Measurements from ENCODE around the gene CASTOR1.

The CASTOR1 gene

DNA sequence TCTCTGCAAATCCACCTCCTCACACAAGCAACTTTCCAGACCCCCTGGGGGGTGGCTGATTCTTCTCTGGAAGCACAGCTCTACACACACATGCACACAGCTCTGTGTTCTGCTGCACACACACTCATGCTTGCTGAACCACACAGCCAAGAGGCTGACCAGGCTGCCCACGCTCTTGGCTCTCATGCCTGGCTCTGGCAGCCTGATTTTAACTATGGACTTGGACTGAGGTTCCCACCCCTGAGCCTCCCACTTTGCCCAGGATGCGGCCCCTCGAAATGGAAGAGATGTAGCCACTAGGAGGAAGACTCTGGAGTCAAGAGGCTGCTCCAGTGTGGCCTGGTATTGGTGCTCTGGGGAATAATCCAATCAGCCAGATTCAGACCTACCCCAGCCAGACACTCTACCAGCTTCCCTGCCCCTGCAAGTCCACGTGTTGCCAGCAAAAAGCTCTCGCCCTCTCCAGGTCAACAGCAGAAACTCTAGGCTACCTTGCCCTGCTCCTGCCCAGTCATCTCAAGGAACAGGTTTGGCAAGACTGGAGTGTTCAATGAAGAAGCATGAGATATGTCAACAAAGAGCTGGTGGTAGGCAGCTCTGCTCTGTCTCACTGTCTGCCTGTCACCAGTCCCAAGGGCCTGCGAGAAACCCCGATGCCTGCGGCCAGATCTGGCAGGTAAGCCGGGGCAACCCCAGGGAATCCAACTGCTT, 8.8 kb upstream of the CASTOR1 start:
- no peak for DNase-seq (ENCODE audit: low spot score)

DNA sequence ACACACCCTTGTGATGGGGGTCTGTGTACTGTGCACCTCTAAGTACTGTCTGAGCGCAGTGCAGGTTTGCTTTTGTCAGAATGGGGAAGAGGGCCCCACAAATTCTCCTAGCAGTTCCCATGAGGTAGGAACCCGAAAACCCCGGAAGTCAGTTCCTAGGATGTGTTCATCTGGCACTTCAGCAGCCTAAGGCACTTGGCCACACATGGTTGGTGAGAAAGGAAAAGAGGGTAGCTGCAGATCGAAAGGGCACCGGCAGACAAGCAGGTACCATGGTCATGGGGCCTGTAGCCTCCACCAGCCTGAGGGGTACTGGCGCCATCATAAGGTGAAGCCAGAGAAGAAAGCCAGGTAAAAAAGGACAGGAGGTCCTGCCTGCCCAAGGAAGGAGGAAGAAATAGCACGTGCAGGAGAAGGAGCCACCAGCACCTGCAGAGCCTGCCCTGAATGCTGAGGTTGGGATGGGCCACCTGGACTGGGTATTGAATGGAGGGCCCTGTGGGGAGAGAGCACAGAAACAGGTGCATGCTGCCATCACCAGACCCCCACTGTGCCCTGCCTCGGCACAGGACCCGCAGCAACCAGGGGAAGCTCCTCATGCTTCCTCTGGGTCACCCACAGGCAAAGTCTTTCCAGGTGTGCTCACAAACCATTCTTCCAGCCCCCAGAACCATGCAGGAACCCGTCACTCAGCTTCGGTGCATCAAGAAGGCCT, 8.1 kb upstream of the CASTOR1 start:
- DNase-seq (ENCODE audit: low spot score) = no peak

DNA sequence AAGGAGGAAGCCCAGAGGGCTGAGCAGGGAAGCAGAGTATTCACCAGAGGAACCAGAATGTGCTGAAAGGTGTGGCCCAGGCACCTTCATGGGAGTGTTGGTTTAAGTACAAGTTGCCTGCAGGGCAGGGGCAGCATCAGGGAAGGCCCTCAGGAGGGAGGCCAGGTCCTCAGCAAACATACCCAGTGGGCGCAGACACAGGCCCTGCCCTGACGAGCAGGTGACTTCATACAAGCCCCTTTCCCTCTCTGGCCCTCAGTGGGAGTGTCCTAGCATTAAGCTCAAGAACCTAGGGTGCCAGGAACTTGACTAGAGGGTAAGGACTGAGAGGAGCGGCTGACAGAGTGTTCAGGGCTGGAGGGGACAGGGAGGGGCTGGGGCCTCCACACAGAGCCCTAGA, 7.5 kb upstream of the CASTOR1 start:
- no peak for DNase-seq (ENCODE audit: low spot score)

DNA sequence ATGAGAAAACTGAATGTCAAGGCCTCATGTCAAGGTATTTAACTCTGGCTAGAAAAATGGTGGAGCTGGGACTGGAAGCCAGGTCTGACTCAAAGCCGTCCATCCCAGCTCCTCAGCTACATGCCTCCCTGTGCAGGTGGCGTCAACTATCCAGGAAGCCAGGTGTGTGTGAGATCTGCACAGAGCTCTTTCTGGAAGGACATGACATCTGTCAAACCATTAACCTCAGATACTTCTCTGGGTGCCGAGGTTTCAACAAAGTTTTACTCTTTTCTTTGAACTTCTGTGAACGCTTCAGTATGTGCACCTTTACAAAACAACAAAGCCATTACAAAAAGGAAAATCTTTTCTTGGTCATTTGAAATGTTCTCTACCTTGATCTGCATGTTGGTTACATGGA, 7.0 kb upstream of the CASTOR1 start:
- DNase-seq (ENCODE audit: low spot score) = no peak

DNA sequence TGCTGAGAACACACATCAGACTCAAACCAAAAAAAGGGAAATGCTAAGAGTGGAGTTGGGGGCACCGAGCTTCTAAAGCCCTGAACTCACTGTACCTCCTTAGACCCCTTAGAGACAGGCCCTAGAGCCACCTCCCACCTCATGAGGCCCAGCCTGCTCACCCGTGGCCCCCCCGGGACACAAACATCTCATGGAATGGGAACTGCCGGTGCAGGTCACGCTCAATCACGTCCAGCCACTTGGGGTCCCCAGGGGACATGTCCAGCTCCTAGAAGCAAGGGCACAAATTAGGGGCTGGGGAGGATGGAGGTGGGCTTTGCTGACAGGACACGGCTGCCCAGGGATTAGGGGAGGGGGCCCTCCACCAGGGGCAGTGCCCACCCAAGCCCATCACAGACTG, 6.3 kb upstream of the CASTOR1 start:
- no peak for DNase-seq (ENCODE audit: low spot score)

DNA sequence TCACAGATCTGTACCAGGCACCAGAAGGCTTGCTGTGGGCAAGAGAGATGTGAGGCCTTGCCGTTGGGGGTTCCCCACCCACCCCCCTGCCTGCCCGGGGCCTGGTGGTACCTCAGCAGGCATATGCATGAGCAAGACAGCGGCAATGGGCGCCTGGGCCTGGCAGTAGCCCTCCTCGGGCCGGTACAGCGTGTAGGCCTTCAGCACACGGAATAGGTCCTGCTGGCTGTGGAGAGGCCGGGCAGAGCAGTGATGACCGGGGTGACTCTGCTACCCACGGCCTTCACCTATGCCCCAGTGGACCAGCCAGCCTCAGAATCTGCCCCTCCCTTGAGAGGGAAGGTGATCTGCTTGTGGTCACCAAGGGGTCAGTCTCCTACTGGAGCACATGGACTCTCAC, 5.5 kb upstream of the CASTOR1 start:
- no peak for DNase-seq (ENCODE audit: low spot score)

DNA sequence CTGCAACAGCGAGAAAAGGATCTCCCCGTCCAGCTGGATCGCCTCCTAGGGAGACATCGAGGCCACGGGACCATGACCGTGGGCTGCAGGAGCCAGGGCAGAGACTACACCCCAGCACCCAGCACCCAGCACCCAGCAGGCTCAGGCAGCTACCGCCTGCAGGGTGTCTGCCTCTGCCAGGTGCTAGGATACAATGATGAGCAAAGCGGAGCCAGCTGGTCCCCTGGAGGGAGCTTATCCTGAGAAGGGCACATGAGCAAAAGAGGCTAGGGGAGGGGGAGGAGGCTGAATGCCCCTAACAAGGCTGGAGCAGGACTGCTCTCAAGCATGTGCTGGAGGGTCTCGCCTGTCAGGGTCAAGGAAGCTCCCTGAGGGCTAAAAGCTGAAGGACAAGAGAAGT, 4.8 kb upstream of the CASTOR1 start:
- DNase-seq (ENCODE audit: low spot score) = no peak

DNA sequence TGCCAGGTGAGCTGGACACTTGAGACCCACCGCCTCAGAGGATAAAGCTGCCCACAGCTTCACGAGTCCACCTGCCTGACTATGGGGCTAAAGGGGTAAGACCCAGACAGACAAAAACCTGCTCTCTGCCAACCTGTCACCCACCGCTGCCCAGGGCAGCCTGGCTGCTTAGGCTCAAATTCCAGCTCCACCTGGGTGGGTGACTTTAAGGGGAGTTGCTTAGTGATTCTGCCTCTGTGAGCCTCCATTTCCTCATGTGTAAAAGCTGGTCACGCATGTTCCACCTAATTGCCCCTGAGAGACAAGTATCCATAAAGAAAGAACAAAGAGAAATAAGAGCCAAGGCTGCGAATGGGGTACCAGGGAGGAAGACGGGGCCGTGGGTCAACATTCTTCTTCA, 3.7 kb upstream of the CASTOR1 start:
- no peak for DNase-seq (ENCODE audit: low spot score)

DNA sequence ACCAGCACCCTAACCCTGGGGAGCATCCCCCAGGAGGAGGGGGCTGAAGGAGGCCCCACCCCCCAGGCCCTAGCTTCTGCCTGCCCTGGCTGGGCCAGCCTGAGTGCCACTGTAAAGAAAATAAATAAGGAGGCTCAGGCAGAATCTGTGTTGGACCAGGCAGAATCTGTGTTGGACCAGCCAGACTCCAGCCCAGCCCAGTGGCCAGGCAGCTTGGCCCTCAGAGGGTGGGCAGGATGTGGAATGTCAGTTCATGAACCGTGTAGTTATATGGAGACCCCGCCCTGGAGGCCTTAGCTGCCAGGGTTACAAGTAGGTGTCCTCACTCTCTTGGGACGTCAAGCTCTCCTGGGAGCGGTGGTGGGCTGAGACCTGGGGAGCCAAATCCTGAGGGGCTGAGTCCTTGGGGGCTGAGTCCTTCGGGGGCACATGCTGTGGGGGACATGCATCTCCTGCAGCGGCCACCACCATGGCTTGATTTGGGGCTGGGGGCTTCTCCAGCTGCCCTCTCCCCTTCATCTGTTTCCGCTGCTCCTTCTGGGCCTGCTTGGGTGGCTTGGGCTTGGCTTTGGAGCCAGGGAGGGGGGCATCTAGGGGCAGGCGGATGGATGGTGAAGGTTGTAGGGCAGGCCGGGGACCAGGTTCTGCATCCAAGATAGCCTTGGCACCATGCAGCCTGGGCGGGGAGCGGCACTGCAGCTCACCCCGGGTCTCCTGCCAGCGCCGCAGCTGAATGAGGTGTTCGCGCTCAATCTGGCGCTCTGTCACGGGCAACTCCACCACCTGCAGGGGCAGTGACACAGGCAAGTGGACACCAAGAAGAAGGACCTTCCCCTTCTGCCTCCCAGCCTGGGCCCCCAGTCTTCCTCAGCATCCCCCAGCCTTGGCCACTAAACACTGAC, 3.0 kb upstream of the CASTOR1 start:
- no peak for DNase-seq (ENCODE audit: low spot score)

DNA sequence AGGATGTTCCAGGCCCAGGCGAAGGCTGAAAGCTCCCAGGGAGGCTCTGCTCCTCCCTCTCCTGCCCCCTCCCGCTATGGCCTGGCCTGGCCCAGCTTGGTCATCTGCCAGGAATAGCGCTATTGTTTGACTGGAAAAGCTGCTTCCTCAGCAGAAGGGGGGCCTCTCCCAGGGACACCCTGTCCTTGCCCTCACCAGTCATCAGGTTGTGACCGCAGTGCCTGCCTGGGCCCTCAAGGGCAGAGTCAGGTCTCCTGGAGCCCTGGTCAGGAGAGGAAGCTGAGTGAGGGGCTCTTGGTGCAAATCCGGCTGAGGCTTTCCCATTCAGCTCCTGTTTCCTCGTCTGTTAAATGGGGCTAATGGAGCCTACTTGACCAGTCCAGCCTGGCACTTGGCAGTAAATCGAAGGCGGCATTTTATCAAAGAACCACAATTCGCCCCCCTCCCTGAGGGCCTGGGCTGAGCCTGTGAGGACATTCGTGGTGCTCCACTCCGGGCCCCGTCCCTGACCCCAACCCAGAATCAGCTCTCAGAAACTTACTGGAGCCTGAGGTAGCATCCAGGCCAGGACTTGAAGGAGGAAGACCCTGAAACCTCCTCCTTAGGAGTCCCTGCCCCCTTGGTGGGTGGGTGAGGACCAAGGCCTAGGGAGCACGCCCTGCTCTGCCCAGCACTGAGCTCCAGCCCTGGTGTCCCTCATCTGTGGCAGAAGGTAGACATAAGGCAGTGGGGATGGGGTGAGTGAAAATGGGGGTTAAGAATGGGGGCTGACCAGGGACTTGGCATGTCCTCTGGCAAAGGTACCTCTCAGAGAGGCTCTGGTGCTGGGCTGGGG, 2.0 kb upstream of the CASTOR1 start:
- peak; percentile 74 for DNase-seq (ENCODE audit: low spot score)

DNA sequence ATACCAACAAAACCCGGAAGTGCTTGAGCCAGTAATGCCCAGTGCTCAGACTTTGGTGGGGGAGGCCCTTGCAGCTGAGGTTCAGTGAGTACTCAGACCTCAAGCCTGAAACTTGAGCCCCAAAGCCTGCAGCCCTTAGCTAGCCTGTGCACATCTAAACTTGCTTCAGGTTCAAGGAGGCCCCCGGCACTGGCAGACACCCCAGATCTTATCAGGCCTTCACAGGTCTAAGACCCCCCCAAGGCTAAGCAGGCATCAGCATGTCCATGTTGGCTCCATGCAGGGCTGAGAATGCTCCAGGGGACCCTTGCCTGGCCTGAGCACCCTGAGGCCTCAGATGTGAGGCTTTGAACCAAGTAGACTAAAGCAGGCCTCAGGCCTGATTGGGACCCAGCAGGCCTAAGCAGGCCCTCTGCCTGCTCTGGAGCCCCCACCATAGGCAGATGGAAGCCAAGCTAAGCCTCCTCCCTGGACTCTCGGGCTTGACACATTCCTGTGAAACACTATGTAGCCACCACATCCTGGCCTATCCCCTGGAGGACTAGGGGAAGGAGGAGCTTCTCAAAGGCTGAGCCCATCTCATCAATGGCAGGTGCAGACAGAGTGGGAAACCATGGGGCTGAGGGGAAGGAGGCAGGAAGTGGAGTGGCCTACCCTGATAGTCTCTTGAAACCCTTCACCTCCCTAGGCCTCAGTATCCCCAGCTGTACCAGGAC, 1.2 kb upstream of the CASTOR1 start:
- peak; percentile 75 for DNase-seq (ENCODE audit: low spot score)

DNA sequence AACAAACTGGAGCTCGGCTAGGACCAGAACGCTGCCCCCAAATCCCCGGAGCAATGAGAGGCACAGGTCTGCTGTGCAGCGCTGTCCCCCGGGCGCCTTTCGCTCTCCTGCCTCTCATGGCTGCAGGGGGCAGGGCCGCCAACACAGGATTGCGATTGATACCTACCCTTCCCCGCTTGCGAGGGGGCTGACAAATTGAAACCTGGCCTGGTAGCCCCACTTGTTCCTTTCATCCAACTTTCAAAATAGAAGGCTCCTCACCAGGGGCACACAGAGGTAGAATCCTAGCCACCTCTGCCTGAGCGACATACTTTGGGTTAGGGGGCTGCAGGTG, 642 bp upstream of the CASTOR1 start:
- no peak for DNase-seq (ENCODE audit: low spot score)

DNA sequence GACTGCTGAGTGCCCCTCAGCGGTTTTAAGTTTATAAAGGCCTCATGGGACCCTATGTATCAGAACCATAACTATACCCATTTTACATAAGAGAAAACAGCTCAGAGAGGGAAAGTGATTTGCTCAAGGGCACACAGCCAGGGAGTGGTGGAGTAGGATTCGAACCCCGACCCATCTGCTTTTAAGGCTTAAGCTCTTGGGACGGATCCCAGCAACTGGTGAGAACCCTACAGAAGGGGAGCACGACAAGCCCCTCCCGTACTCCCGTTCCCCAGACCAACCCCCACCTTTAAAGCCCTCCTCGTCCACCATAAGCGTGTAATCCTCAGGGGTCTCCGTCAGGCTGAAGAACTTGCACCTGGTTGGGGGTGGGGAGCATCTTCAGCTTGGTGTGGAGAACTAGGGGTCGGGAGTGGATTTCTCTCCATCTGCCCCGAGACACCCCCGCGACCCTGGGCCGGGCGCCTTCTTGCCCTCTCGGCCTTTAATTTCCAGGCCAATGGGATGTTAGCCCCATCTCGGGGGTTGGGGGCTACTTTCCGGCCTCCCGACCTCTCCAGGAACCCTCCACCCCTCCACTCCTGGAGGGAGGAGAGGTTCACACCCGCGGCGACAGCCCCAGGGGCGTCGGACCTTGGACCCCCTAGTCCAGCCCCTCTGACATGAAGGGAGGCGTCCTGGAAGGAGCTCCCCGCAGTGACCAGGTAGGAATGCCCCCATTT, 725 bp downstream of the CASTOR1 start:
- DNase-seq (ENCODE audit: low spot score) = no peak

DNA sequence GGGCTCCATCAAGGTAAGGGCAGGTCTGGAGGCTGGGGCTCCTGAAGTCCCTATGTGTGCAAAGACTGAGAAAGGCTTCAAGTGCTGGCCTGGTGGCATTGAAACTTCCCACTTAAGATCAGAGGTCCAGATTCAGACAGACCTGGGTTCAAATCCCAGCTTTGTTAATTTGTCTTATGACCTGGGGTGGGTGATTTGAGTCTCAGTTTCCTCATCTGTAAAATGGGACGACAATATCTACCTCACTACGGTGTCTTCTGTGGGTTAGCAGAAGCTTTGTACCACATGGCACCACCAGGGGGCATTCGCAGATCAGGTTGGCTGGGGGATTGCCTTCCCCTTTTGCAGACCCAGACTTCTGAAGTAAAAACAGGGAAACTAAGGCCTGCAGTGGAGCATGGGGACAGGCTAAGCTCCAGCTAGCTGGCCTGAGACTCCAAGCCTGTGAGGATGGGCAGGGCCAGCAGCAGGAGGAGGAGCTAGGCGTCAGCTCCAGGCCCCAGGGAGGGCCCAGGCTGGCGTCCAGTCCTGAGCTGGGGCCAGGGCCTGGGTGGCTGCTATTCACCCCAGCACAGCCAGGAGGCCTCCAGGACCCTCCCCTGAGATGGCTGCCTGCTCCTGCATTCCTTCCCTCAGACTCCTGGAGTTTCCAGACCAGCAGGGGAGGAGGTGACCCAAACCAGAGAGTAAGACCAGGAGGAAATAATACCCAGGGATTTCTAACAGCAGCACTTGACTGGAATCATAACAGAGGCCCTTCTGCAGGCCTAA, 1.5 kb downstream of the CASTOR1 start:
- DNase-seq (ENCODE audit: low spot score) = peak; percentile 83

DNA sequence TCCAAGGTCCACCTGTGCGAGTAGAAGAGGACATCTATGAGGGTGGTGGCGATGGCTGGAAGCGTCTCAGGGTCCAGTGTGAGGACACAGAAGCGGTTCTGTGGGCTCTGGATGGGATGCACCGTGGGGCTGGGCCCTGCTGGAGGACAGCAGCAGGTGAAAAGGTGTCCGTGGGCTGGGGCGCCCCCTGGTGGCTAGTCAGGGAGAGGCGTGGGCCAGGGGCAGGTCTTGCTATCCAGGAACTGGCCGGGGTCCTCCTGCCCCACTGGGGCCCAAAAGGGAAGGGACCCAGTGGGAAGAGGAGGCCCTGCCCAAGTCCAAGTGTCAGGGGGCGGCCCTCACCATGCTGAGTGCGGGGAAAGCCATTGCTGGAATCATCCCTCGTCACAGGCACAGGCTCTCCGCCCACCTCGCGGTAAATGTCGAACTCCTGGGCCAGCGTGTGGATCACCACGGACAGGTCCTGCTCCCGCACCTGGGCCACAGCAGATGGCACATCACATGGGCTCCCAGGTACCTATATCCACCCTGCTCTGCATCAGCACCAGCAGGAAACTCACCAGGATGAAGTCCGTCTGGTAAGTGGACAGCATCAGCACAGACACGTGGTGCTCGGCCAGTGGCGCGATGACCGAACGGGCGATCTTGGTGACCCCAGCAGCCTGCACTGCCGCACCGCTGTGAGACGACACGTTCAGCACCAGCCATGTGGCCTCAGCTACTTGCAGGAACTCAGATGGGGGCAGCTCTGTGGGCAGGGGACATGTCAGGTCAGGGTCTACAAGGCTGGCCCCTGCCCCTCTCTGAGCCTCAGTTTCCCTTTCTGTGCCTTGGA, 2.3 kb downstream of the CASTOR1 start:
- peak; percentile 59 for DNase-seq (ENCODE audit: low spot score)

DNA sequence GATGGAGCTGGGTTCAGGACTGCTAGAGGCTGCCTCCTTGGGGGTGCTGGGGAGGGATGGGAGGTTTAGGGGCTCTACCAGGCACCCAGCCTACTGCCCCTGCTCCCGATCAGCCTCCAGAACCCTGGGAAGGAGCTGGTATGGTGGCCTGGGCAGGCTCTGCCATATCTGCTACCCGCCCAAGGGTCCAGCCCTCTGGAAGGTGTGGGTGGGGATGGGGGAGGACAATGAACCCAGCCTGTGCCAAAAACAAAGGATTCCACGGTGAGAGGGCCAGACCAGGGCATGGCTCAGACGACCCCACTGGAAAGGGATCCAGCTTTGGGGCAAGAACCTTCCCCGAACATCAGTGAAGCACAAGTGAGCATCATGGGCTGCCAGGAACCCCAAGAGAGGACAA, 3.0 kb downstream of the CASTOR1 start:
- DNase-seq (ENCODE audit: low spot score) = no peak

DNA sequence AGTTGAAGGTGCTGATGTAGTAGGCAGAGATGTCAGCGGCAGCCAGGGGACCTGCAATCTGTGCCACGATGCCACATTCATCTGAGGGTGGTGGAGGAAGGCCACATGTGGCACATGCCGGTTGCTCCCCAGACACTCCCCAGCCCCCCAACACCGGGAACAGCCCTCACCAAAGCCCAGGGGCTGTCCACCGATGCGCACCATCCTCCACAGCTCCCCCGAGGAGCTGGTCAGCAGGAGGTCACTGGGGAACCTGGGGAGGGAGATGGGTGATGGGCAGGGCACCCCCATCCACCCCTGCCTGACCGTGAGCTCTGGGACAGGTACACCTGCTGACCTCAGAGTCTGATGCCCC, 3.5 kb downstream of the CASTOR1 start:
- DNase-seq (ENCODE audit: low spot score) = no peak

DNA sequence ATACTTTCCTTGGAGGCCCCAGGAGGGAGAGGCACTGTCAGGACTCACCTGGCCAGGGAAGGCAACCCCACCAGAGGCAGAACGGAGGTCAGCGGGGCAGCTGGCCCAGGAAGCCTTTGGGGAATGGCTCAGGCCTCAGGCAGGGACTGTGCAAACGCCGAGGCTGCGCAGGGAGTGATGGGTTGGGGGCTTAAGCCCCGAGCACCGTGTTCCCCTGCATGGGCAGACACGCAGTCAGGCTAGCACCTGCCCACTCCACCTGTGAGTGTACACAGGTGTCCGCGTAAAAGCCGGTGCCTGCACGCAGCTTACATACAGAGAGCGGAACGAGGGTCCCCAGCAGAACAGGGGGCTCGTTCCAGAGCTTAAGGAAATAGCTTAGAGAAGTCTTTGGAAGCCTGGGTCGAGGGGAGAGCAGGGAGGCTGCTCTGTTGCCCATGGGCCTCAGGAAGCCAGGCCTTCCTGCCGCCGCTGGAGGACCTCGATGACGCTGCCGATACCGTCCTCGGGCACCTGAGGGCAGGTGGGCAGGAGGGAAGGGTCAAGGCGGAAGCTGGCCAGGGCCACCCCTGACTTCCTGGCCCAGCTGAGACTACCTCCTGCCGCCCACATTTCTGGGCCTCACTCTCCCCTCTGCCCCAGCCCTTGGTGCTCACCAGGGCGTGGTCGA, 4.0 kb downstream of the CASTOR1 start:
- no peak for DNase-seq (ENCODE audit: low spot score)

DNA sequence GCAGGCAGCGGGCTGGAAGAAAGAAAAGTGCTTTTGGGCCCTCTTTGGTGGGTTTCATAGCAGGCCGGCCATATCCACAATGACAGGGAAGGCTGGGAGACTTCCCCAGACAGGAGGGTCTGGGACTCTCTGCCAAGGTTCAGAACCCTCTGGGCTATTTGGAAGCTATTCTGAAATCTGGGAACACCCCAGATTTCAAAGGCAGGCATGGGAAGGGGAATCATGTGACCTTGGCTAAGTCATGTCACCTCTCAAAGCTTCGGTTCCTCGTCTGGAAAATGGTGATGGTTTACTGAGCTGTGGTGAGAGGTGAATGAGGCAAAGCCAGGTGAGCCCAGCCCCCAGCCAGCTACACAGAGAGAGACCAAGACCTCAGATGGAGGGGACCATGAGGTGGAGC, 4.6 kb downstream of the CASTOR1 start:
- DNase-seq (ENCODE audit: low spot score) = no peak

All from COLO829 (cell line).